HG02678 (cell line): ENCODE measurements around the gene SWI5.
"Not testable (repeated sequence)": the region's sequence is repeated elsewhere in the genome, so short reads cannot be mapped to it uniquely, and the experiment has no call there.

Experiments
- ATAC-seq: cut with Tn5 transposase; IDR thresholded peaks from one replicate; pipeline ENCODE4 v1.9.1; 2021; ENCODE audit warnings: mild to moderate bottlenecking, moderate library complexity; ENCODE audit not compliant: unreplicated experiment

Gene SWI5

DNA sequence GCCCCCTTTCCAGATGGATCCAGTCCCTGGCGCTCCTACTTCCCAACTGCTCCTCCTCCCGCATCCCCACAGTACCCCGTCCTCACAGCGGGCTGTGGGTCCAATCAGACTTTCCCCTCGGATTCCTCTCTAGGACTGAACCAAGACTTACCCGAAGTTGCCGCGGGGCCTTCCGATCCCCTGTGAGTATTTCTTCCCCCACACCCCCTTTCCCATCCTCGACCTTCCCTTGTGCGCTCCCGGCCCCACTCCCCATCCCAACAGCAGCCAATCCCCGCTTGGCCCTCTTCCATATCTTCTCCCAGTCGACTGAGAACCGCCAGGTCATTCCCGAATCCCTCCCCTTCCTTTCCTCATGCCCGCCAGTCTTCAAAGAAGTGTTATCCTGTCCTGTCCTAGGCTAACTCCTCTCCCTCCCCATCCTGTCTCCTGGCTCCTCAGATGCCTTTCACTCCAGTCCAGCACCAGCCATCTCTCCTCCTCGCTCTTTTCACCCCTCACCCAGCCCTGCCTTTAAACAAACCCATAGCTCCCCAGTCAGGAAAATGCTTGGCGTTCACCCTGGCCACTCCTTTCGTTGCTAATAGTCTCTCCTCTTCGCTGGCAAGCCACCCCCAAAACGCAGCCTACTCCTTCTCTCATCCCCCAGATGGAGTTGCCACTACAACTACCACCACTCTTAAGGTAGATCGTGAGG is 646 bp downstream of the SWI5 start:
- ATAC-seq = no peak

DNA sequence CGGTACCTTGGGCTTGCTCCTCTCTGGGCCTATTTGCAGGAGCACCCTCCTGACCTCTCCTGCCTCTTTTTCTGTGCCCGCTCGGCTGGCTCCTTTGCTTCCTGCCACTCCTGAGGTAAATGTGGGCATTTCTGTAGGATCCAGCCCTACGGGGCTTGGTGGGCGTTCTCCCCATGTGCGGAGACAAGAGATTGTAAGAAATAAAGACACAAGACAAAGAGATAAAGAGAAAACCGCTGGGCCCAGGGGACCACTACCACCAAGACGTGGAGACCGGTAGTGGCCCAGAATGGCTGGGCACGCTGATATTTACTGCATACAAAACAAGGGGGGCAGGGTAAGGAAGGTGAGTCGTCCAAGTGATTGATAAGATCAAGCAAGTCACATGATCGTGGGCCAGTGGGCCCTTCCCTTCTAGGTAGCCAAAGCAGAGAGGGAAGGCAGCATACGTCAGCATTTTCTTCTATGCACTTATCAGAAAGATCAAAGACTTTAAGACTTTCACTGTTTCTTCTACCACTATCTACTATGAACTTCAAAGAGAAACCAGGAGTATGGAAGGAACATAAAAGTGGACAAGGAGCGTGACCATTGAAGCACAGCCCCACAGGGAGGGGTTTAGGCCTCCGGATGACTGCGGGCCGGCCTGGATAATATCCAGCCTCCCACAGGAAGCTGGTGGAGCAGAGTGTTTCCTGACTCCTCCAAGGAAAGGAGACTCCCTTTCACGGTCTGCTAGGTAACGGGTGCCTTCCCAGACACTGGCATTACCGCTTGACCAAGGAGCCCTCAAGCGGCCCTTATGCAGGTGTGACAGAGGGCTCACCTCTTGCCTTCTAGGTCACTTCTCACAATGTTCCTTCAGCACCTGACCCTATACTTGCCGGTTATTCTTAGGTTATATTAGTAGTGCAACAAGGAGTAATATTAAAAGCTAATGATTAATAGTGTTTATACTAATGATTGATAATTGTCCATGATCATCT is 3.3 kb downstream of the SWI5 start:
- ATAC-seq = not testable (repeated sequence)

DNA sequence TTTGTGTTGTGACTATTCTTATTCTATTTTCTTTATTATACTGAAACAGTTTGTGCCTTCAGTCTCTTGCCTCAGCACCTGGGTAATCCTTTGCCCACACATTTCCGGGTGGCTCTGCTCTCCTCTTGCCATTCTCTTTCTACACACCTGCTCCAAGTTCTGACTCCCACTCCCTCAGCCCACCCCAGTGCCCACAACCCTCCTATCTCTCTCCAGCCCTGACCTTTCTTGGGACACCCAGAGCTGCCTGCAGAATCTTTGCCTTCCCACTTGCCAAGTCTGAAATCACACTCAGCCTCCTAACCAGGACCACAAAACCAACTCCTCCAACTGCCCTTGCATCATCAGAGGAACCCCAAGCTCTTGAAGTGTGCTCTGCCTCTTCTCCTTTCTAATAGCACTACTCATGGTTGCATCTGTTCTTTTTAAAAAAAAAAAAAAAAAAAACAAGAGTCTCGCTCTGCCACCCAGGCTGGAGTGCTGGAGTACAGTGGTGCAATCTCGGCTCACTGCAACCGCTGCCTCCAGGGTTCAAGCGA is 4.1 kb downstream of the SWI5 start:
- ATAC-seq = no peak

DNA sequence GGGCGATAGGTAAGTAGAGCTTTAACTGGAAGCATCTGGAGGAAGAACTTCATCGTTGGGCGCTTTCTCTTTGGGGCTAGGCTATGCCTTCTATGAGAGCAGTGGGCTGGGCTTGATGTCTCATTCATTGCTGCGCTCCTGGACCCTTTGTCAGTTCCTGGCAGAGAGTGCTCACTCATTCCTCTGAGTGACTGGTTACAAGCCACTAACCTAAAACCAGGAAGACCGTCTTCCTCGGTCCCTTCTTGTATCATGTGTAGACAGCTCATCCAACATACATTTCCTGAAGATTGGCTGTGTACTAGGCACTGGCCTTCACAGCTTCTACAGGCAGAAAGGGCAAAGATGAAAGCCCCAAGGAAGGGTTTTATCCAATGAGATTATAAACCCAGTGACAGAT is 6.4 kb downstream of the SWI5 start:
- no peak for ATAC-seq

GRCh38 chr9:128285033-128285784 is 9.1 kb downstream of the SWI5 start:
- ATAC-seq = no peak

DNA sequence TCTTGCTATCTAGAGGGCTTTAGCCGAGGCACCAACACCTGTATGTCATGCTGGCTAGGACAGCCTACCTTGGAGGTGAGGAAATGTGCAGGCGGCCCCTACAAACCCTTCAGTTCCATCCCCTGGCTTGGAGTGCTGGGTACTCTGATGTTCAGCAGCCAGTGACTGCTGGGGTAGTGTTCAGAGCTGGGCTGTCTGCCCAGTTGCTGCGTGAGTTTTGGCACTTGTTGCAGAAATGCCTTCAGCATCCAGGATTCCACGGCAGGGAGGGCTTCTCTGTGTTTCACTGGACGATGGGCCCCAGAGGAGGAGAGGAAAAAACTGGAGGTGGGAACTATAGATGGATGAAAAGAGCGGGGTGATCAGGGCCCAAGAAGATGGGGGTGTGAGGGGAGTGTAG is 10.4 kb downstream of the SWI5 start:
- no peak for ATAC-seq

DNA sequence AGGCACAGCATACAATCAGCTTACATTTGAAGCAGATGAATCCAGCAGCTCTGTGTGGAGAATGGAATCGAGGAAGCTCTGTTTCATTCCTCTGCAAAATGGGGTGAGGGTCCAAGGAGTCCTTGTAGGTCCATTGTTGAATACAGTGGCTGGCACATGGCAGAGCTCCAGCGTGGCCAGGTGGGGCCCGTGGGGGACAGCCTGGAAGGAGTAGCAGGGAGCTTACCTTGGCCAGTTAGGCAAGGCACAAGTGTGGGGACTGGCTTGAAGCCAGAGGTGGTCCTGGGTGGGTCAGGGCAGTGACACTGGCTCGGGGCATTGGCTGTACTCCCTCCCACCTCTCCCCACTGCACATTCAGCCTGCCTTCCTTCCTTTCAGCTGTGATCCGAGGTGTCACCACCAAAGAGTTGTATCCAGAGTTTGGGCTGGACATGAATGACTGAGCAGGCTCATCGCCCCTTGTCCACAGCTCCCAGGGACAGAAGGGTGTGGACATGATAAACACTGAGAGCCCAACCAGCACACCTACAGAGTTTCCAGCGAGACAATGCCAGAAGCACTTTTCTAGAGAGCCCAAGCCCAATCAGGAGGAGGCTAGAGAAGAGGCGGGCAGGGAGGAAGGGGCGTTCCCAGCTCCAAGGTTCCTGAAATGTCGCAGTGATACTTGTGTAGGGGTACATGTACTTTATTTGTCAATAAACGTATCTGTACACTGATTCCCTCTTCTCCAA is 12.4 kb downstream of the SWI5 start:
- ATAC-seq = no peak

- ATAC-seq = no peak
Observed at GRCh38 chr9:128292009-128292408, 15.9 kb downstream of the SWI5 start.

- no peak for ATAC-seq
Observed at GRCh38 chr9:128293091-128293490, 17.0 kb downstream of the SWI5 start.

DNA sequence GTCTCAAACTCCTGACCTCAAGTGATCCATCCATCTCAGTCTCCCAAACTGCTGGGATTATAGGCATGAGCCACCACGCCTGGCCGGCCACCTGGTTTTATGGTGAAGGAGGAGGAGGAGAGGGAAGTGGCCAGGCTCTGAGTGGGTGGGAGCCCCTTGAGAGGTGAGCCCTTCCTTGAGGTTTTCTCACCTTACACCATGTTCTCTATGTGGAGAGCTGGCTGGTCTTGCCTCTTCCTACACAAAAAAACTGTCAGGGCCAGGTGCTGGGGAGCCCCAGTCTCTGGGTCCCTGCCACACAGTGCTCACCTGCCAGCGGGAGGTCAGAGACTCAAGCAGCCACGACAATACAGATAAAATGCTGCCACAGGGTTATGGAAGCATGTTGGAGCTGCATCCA is 18.1 kb downstream of the SWI5 start:
- no peak for ATAC-seq

DNA sequence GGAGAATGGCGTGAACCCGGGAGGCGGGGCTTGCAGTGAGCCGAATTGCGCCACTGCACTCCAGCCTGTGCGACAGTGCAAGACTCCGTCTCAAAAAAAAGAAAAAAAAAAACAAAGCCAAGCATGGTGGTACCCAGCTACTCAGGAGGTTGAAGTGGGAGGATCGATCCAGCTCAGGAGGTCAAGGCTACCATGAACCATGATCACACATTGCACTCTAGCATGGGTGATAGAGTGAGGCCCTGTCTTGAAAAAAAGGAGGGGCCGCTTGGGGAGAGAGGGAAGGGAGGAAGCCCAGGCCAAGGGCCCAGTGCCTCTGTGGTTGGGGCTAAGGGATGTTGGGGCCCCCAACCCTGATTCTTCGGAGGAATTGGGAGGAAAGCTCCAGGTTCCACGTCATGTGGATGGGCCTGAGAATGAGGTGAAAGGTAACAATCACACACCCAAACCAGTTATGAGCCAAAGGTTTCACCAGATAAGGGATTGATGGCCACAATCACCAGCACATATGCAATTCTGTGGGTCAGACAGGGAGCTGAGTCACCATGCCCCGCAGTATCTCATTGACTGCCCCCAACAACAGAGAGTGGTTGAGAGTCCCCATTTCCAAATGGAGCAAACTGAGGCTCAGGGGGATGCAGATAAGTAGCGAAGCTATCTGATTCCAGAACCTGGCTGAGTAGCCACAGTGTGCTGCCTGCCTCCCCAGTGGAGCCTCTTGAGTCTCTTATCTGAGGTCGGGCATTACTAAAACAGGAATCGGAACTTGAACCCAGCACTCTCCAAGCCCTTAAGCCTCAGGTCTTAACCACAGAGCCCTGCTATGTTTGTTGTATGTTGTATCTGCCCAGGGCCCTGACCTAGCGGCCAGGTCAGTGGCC is 20.5 kb downstream of the SWI5 start:
- no peak for ATAC-seq

- ATAC-seq = no peak
Observed at GRCh38 chr9:128297221-128297773, 21.2 kb downstream of the SWI5 start.

- ATAC-seq = no peak
Observed at GRCh38 chr9:128298535-128299482, 22.7 kb downstream of the SWI5 start.

DNA sequence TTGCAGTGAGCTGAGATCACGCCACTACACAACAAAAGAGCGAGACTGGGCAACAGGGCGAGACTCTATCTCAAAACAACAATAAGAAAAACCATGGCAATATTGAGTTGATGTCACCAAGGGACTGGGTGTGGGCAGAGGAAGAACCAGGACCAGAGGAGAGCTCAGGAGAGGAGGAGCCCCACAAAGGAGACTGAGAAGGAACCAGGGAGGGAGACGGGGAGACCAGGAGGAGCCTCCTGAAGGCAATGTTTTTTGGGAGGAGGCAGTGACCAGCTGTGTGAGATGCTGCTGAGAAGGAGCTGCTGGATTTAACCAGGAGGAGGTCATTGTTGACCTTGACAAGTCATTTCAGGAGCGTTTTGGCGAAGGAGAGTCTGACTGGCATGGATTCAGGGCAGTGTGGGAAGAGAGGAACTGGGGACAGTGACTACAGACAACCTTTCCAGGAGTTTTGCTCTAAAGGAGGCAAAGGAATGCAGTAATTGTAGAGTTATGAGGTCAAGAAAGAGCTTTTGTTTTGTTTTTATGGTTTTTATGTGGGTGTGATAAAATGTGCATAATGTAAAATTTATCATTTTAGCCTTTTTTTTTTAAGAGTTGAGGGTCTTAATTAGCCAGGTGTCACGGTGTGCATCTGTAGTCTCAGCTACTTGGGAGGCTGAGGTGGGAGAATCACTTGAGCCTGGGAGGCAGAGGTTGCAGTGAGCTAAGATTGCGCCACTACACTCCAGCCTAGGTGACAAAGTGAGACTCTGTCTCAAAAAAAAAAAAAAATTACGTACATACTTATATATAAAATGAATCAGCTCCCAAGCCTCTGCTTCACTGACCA is 28.3 kb downstream of the SWI5 start:
- no peak for ATAC-seq

- no peak for ATAC-seq
Observed at GRCh38 chr9:128304971-128305288, 28.9 kb downstream of the SWI5 start.

GRCh38 chr9:128309551-128309950 is 33.5 kb downstream of the SWI5 start:
- no peak for ATAC-seq

DNA sequence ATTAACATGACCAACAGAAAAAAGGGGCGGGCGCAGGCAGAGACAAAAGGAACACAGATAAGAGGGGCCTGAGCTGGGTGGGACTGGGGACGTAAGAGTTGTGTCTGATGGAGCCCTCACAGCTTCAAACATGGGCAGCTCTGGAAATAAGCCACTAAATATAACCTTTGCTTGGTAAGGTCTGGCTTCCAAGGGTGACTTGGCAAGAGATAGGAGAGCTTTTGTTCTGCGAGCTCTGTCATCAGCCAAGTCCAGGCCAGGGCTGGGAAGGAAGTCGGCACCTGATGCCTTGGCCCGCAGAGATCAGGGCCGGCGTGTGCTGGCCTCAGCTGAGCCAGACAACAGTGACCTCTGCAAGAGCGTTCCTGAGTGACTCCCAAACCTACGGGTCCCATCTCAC is 34.4 kb downstream of the SWI5 start:
- no peak for ATAC-seq
